HG02678 (cell line): ENCODE data around the gene ULK4.
"Not testable (repeated sequence)": the region's sequence is repeated elsewhere in the genome, so short reads cannot be mapped to it uniquely, and the experiment has no call there.

Source experiments
- ATAC-seq: cut with Tn5 transposase; IDR thresholded peaks from one replicate; pipeline ENCODE4 v1.9.1; 2021; ENCODE audit warnings: mild to moderate bottlenecking, moderate library complexity; ENCODE audit not compliant: unreplicated experiment

ULK4 gene

DNA sequence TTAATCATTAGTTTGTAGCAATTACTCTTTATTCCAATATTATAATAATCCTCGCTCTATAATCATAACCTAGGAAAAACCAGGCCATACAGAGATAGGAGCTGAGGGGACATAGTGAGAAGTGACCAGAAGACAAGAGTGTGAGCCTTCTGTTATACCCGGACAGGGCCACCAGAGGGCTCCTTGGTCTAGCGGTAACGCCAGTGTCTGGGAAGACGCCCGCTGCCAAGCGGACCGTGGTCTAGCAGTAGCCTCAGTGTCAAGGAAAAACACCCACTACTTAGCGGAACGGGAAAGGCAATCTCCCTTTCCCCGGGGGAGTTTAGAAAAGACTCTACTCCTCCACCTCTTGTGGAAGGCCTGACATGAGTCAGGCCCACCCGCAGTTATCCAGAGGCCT, 266.1 kb downstream of the ULK4 start:
- ATAC-seq: not testable (repeated sequence)

DNA sequence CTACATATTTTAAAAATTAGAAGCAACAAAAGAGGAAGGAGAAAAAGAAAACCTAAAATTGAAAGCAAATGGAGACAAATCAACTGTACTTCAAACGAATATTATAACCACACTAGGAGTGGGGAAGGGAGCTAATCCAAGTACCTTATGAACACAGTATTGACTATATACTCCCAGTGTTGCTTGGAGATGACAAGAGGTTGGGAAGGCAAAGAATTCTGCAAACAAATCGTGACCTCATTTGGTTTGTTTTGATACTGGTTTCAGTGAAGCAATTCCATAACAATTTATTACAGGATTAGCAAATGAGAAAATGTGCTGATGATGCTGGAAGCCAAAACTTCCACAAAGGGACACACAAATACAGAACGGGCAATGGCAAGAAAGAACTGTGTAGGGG, 268.1 kb downstream of the ULK4 start:
- ATAC-seq: no peak

DNA sequence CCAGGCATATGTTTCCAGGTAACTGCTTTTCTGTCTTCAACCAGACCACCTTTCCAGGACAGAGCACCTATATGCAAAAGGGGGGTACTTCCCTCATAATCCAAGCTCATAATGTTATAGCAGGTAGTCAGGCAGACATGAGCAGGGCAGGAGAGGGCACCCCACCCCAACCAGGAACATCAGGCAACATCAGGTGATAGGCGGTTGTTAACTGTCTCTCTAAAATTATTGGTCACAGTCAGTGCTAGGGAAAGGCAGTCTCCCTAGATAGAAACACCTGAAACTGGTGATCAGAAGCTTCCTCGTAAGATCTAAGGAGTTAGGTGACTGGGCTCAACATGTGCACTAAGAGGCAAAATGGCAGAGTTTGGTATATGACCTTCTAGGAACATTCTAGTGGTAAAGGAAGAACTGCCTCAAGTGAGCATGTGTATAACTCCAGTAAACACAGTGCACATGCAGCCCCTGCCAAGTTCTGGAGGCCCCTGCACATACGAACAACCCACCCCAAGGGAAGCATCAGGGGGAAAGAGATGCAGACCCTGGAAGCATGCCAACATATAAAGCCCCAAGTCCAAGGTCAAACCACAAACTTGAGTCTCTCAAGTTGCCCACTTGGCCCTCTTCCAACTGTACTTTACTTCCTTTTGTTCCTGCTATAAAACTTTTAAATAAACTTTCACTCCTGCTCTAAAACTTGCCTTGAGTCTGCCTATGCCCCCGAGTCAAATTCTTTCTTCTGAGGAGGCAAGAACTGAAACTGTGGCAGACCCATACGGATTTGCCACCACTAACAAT, 270.9 kb downstream of the ULK4 start:
- ATAC-seq: no peak

DNA sequence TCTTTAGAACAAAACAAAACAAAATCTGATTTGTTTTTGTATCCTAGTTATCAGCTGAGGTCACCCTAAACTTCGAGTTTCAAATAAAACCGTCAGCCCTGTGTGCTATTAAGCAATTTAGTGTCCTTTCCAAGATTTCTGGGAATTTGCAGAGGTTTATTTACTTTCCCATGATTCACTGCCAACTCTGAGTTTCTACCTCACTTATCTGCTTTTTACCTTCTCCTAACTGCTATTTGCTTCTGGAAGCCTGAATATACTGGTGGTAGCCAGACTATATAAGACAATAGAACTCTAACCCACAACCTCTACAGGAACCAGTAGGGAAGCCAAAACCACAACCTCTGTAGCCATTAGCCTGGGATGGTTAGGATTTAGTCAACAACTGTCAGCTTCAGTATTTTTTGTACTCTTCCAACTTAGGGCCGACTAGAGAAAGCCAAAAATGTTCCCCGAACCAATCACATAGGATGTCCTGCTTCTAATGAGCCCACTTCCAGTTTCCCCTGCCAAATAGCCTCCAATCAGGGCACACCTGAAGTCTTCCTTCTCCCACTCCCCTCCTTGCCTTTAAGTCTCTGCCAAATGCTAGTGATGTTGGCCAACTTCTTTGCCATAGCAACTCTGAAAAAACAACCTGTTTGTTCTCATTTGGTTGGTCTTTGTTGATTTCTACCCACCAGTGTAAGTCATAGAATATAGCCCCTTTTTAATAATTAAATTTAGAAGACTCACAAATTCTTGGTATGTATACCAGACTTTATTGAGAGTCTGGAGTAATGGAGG, 273.1 kb downstream of the ULK4 start:
- ATAC-seq: no peak

DNA sequence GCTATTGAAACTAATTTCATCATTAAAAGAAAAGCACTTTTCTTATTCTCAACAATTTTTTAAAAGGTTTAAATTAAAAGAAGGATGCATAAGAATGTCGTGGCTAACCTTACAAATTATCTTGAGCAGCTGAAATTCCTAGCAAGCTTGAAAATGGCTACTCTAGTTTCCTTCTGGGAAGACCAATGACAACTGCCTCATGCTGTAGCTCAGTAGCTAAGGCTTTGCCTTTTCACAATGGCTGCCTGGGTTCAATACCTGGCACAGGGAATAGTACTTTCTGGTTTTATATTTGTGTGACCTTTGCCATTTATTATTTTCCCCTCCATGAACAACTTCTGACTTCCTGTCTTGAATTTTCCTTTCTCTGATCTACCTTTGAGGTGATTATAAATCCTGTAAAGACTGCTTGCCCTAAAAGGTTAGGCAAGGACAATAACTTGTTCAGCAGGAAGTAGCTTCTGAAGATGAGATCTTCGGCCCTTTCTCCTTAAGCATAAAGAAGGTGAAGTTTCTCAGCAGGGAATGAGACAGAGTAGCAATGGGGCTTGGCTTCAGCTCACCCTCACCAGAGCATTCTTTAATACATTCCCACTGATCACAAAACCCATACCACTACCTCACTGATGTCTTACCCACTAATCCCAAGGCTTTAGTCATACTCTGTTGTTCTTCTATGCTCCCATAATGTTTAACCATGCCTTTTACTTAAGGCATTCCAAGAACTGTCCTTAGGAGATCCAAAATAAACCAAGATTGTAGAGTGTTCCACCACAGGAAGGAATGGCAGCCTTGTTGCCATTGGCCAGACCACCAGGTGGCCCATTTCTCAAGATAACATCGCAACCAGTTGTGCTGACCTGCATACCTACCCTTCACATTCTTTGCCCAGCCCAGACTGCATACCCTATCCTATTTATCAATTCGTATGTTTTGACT, 276.8 kb downstream of the ULK4 start:
- no peak for ATAC-seq

DNA sequence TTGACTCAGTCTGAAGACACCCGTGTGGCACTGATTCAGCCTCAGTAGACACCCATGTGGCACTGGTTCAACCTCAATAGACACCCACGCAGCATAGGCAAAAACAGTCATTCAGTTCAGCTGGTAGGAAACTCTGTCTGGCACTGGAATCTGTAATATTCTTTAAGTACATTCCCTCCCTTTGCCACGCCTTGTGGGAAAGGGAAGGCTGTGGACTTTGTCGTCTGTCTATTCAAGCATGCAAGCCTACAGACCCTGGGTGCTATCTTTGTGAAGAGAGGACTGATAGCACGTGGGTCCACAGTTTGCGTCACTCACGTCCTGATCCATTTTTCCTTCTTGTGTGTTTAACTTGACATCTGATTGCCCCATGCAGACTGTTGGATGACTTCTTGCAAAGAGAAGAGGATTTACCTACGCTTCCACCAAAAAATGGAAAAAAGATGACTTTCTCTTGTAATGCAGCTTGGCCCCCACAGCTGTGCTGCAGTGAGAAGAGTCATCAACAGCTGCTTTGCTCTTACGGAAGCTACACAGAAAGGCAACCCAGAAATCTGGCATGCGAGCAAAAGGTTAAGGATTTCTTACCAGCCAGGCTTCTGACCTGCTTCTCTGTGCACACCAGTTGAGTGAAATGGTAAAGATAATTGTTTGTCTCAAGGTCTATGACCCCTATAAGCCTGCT, 278.1 kb downstream of the ULK4 start:
- ATAC-seq: no peak

DNA sequence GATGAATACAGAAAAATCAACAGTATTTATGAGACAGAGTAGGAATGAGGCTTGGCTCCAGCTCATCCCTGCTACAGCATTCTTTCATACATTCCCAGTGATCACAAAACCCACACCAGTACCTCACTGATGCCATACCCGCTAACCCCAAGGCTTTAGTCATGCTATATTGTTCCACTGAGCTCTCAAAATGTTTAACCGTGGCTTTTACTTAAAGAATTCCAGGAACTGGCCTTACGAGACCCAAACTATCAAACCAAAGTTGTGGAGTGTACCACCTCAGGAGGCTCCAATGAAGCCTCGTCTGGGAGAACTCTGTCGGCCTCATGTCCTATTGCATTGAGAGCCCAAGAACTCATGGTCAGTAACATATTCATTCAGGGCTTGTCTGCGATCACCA, 278.9 kb downstream of the ULK4 start:
- ATAC-seq: no peak

DNA sequence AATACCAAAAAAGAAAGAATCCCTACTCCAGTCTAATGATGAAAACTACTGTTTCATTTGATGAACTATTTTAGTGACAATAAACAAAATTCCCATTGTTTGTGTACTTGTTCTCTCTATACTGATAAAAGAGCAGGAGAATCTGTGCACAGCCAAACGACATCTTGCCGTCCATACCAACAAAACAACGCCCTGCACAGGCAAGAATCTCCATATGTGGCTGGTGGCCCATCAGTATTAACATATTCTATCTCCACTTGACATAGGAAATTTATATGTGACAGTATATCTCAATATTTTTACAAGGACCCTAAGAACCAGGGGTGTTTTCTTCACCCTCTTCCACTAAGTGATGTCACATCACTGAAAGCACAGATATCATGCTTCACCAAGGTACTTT, 279.5 kb downstream of the ULK4 start:
- ATAC-seq: no peak

DNA sequence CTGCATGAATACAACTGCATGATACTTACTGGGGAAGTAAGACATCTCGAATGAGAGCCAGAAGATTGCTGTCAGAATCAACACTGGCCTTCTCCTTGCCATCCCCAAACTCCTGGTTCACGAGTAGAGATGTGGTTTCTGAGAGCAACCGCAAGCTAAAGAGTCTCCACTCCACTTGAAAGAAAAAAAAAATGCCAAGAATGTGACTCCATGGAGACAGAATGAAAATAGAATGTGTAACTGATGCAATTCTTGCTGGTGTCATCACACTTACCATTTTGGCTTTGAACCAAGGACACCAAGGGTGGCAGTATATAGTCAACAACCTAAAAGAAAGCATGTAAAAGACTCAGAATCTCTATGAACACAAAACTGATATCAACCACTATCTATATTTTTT, 280.4 kb downstream of the ULK4 start:
- ATAC-seq: no peak

DNA sequence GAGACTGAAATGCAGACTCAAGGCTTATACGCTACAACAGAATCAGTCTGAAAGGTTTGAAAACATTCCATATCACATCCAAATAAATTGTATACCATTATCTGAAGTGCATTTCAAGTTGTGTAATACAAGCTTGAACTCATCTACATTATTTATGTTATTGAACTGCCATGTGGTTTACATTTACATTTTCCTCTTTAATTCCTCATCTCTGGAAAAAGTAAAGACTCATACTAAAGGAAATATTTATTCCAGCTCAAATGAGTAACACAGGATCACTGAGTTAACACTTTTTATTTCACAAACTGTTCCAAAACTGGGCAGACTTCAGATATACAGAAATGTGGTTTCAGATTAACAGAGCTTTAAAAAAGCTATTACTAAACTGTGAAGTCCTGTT, 282.5 kb downstream of the ULK4 start:
- ATAC-seq: no peak

DNA sequence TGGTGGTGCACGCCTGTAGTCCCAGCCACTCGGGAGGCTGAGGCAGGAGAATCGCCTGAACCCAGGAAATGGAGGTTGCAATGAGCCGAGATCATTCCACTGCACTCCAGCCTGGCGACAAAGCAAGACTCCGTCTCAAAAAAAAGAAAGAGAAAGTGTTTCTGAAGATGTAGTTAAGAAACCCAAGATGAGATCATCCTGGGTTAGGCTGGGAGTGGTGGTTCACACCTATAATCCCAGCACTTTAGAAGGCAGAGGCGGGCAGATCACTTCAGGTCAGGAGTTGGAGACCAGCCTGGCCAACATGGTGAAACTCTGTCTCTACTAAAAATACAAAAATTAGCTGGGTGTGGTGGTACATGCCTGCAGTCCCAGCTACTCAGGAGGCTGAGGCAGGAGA, 286.8 kb downstream of the ULK4 start:
- ATAC-seq: not testable (repeated sequence)

DNA sequence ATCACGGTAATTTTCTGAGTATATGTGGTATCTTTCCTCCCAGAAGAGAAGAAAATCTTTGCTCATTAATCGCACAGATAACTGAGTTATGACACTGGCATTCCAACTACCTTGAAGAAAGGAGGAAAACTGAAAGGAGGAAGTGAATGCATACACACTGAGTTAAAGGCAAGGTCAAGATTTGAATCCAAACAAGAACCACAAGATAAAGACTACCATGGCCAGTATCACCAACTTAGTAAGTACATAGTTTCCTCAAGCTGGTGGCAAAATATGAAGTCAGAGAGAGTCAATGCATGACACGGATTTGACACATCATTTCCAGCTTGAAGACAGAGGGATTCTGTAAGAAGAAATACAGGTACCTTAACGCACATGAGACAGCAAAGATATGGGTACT, 287.5 kb downstream of the ULK4 start:
- ATAC-seq: no peak

DNA sequence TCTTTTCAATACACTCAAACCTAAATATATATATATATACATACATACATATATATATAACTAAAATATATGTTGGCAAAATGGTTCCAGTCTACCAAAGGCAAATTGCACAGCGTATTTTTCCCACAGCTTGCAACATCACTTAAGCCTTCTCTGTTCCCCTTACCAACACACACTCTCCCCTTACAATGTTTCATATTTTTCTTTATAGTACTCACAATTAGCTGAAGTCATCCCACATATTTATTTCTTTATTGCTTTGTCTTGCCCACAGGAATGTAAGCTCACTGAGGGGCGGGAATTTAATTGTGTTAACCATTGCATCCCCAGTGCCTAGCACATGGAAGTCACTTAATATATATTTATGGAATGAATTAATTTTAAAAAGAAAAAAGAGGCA, 288.3 kb downstream of the ULK4 start:
- no peak for ATAC-seq

DNA sequence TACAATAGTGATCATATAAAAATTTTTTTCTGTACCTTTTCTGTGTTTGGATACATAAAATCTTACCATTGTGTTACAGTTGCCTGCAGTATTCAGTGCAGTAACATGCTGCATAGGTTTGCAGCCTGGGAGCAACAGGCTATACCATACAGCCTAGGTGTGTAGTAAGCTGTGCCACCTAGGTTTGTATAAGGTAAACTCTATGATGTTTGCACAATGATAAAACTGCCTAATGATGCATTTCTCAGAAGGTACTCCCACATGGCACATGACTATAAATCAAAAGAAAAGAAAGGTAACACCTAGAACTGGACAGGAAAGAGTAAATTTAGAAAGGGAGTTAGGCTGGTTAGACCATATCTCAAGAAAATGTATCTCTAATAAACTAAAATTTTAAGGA, 293.5 kb downstream of the ULK4 start:
- ATAC-seq: no peak

DNA sequence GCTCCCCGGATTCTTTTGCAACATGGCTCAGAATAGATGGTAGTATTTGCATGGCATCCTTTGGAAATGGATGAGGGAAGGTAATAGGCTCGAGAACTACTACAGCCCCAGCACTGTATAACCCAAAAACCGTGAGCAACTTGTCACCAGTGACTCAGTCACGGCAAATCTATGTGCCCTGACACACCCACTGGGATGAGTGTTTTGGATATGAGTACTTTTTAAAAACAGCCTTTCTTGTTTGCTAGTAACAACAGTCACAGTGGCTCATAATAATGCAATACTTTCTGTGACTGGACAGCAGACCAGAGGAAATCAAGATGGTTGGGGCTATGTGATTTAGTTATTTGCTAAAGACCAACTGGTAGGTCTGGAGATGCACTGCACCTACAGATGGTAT, 299.6 kb downstream of the ULK4 start:
- ATAC-seq: no peak

DNA sequence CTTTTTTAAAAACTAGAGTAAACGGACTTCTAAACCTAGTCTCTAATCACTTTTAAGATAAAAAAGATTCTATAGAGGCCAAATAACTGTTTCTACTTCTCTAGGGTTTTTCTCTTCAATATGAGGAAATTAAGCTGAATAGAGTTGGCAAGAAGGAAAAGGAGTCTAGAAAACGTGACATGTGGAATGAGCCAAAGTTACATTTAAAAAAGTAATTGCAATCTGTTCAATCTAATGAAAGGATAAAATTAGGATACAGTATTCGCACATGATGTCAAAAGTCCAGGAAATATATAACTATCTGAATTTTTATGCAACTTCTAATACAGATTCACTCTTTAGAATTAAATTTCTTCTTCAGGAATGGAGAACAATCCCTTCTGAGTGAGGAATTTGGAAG, 300.1 kb downstream of the ULK4 start:
- no peak for ATAC-seq

DNA sequence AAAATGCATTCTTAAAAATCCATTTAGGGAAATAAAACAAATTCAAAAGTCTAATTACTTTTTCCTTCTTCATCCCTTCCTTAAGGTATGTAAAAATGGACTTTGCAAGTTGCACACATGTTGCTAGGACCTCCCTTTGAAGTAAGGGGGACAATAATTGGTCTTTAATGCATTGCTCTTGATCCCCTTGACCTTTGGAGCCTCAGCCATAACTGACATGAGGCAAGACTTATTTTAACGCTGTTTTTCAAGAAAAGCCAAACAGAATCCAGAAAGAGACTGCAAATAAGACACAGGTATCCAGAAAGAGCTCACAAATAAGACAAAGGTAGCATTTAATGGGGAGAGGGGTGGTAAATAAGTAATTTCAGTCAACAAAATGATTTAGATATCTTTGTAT, 301.4 kb downstream of the ULK4 start:
- ATAC-seq: no peak

DNA sequence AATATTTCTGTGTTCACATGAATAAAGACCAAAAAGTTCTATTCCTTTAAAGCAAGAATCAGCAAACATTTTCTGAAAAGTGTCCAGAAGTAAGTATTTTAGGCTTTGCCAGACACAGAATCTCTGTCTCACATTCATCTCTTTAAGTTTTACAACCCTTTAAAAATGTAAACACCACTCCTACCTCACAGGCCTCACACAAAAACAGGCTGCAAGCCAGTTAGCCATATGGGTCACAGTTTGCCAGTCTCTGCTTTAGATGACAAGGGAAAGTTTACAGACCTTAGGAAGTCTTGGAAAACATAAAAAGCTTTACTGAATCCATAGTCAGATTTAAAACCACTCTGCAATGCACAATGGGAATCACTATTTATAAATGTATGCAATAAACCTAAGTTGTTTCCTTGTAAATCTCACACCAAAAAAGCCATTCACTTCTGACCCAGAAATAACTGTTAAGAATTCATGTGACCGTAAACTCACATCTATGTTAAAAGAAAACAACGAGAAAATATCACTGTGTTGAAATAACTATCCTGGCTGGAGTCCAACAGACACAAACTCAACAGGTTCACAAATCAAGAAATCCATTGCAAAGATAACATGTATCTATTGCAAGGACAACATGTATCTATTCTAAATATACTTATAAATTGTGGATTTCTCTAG, 308.2 kb downstream of the ULK4 start:
- ATAC-seq: no peak

DNA sequence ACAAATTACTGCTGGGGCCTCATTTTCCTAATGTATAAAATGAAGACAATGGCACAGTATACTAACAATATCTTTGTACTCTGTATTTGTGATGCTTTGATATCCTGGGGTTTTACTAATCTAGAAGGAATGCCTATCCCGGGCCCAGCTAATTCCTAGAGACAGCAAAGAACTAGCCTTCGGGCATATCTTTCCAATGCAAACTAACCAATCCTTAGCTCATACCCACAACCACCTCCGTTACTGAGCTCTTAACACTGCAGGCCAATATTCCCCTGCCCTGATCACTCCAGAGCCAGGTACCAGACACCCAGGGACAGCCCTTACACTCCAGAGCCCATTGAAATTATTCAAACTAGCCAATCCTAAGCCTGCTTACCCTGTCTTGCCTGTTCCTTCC, 309.0 kb downstream of the ULK4 start:
- no peak for ATAC-seq

DNA sequence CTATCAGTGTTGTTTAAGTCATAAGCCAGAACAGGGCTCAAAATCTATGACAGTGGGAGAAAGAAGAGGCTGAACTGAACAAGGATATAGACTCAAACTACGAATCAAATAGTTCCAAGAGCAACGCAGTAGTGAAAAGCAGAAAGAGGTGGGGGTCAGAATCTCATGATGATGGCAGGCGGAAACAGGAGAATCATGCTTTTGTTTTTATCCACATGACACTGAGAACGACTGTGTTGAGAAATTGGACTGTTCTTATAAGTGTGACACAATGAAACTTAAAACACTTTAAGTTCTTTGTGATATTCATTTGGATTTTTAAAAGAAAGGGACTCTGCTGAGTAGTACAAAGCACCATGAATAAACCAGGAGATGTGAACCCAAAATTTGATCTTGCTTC, 309.4 kb downstream of the ULK4 start:
- no peak for ATAC-seq
